NCI-H1105 treated with DMSO at 0.1 percent for 48 hours (cell line): ENCODE data around the gene SLC26A6.

Source experiments
- DNase-seq: peaks from one replicate; lab custom pipeline; 2025; lab: John Stamatoyannopoulos, UW

SLC26A6 gene

GRCh38 chr3:48599077-48599501 lies 36.2 kb downstream of the SLC26A6 start:
- no peak for DNase-seq

DNA sequence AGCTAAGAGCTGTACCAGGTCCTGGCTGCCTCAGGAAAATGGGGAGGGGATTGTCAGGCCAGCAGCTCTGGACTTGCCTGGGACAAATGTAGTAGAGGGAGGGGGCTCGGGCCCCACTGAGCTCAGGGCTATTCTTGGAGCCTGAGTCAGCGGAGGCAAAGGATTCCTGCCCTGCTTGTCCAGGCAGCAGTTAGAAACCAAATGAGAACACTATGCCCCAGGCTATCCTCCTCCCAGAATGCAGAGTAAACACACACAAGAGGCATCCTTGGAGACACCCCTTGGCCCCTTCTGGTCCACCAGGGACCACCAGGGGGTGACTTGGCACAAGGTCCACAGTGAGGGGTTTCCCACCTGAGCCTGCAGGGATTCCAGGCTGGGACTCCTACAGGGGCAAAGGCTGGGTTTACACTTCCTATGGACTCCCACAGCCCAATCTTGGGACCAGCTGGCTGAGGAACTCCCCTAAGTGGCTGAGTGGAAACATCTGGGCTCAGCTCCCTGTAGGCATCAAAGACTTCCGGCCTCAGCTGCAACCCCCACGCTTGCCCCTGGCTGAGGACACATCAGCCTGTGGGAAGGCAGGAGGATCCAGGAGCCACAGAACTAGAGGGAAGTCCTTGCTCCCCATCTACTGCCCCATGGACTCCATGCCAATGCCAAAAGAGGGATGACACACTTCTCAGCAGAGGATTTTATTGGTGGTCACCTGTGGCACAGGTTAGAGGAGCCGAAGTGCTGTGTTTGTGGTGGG lies 36.8 kb downstream of the SLC26A6 start:
- DNase-seq: no peak

- no peak for DNase-seq
Observed at GRCh38 chr3:48597408-48597800, 37.9 kb downstream of the SLC26A6 start.

DNA sequence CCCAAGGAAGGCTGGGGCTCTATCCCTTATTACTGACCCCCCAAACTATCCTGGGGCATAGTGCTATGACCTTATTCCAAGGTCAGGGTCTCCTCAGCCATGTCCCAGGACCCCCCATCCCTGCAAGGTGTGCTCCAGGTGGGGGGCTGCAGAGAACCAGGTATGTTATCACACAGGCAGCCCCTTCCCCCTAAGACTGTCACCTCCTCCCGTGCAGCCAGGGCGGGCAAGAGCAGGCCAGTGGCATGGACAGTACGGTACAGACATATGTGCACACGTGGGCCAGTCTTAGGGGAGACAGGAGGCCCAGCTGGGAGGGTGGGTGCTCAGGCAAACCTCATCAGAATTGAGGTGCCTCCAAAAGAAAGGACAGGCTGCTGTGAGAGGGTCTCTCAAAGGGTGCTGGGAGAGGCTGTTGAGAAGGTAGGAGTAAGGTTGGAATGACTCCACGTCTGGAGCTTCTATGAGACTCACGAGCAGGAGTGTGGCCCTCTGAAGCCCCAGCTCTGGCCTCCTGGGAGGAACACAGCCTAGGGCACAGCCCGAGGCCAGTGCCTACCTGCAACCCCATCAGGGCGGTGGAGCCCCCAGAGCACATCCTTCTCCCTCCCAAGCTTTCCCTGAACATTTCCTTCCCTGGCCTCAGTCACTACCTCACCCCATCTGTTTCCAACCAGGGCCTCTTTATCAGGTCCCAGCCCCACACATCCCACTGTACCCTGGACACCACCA lies 38.4 kb downstream of the SLC26A6 start:
- no peak for DNase-seq

DNA sequence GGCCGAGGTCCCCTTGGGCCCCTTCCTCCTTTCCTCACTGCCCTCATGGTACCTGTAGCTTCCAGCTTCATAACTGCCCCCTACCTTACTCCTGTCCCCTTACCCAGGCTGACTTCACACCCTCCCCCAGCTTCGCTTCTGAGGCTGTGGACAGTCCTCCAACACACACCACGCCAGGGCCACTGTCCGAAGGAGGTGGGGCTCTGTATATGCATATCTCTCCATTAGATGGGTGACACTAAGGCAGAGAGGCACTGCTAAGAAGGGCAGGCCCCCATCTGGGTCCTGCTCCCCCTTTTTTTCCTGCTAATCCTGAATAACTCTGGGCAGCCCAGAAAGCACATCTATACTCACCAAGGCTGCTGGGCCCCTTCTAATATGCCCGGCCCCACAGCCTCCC lies 39.1 kb downstream of the SLC26A6 start:
- DNase-seq: no peak

GRCh38 chr3:48595526-48596121 lies 39.6 kb downstream of the SLC26A6 start:
- DNase-seq: no peak

GRCh38 chr3:48595075-48595525 lies 40.2 kb downstream of the SLC26A6 start, which contains the start of gene COL7A1:
COL7A1 (minus strand) TSS chr3:48595329; CDS start chr3:48595159, 170 bp downstream.
- no peak for DNase-seq

- no peak for DNase-seq
Observed at GRCh38 chr3:48594417-48595049, 40.7 kb downstream of the SLC26A6 start.

GRCh38 chr3:48593337-48593736 lies 41.9 kb downstream of the SLC26A6 start:
- DNase-seq: no peak

- no peak for DNase-seq
Observed at GRCh38 chr3:48592519-48593087, 42.7 kb downstream of the SLC26A6 start.

DNA sequence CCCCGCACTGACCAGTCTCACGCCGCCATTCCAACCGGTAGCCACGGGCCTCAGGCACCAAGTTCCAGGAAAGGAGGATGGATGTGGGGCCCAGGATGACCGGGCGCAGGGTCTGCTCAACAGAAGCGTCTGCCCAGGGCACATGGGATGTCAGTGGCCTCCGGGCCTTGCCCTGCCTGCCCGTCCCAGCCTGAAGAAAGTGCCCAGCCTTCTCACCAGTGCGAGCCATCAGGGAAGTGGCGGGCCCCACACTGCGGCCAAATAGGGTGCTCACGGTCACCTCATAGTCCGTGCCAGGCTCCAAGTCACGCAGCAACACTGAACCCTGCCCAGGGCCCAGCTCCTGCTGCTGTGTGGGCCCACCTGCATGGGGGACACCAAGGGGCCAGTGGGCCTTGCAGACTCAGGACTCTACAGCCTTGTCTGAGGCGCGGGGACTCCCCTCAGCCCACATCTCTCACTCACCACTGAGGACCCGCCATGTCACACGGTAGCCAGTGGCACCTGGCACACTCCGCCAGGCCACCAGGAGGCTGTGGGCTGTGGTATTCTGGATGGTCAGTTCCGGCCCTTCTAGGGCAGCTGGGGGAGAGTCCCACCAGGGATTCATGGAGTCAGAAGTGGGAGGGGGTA lies 43.3 kb downstream of the SLC26A6 start:
- DNase-seq: no peak

- no peak for DNase-seq
Observed at GRCh38 chr3:48591436-48591835, 43.8 kb downstream of the SLC26A6 start.

DNA sequence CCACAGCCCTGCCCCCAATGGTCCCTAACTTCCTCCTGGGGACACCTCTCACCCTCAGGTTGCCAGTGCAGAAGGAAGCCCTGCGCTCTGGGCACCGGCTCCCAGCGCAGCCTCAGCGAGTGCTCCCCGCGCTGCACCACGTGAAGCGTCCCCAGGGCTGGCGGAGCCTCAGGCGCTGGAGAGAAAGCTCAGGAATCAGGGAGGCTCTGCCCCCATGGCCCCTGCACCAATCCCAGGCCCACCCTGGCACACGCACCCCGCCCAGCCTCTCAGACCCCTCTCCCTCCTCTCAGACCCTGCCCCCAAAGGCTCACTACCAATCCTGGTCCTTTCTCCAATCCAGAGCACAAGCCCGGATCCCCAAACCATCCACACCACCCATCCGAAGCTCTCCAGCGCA lies 47.0 kb downstream of the SLC26A6 start:
- no peak for DNase-seq

DNA sequence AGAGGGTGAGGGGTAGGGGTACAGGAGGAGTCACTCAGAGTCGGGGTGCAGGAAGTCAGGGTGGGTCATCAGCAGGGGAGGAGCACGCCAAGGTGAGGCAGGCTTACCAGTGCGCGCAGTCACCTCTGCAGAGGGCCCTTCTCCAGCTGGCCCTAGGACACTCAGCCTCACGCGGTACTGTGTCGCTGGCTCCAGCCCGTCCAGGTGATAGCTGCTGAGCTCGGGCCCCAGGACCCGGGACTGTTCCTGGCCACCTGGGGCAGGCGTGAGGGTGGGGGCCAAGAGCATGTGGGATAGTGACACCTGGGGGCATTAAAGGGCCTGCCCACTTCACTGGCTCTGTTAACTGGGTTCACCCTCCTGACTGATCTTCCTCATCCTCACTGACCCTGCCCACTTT lies 47.6 kb downstream of the SLC26A6 start:
- DNase-seq: no peak

DNA sequence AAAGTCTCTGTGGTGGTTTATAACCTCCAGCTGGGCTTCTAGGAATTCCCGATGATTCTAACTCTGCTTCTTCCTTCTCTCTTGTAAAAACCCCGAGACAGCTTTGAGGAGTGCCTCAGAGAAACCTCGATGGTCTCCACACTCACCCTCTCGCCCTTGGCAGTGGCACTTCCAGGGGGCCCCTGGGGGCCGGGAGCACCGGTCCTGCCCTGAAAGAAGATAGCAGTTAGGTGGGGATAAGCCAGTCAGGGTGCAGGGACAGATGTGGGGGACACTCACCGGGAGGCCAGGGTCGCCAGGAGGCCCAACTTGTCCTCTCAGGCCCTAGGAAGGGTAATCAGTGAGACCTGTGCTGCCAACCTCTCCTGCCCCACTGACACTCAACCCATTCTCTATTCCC lies 49.9 kb downstream of the SLC26A6 start:
- DNase-seq: no peak

DNA sequence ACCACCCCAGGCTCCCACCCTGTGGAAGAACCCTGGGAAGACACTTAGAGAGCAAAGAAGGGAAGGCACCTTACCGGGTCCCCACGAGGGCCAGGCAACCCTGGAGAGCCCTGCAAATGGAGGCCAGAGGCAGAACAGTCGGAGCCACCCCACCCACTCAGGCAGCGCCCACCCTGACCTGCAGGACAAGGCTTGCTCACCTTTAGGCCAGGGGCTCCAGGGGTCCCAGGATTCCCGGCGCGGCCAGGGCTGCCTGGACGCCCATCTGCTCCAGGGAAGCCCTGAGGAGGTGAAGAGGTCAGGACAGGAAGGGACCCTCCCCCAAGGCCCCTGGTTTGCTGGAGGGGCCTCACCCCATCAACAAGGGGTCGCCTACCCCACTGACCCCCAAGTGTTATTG lies 50.4 kb downstream of the SLC26A6 start:
- no peak for DNase-seq

GRCh38 chr3:48581621-48582481 lies 53.4 kb downstream of the SLC26A6 start:
- no peak for DNase-seq

DNA sequence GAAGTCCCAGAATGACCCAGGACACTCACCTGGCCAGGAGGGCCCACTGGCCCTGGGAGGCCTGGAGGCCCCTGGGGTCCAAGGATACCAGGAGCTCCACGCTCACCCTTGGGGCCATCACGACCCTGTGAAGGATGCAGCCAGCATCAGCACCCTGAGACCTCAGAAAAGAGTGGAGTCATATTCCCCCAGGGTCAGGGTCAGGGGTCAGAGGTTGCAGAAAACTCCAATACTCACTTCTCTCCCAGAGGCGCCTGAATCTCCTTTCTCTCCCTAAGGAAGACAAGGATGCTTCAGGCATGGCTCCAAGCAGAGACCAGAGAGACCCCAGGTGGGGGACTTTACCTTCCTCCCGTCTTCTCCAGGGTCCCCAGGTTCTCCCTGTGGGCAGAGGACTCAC lies 58.6 kb downstream of the SLC26A6 start:
- no peak for DNase-seq
